NT2/D1 (cell line): ENCODE measurements around the gene CLEC16A.
A peak's percentile ranks its signal among the peaks of the same experiment; 100 is the strongest.

ENCODE experiments used
- DNase-seq: peaks from one replicate; pipeline ENCODE4 v3.0.0-alpha.2; 2011; ENCODE audit warnings: low read depth, low spot score
- H3K27me3 ChIP-seq: 2 replicates; pipeline ENCODE4 v1.6.0; 2011; ENCODE audit warnings: mild to moderate bottlenecking; ENCODE audit not compliant: insufficient read length, insufficient read depth
- H3K36me3 ChIP-seq: 2 replicates; pipeline ENCODE4 v1.6.1; 2011; ENCODE audit warnings: mild to moderate bottlenecking, low read length, mixed read lengths; ENCODE audit not compliant: insufficient read depth, insufficient read length
- H3K4me1 ChIP-seq: 2 replicates; pipeline ENCODE4 v1.5.1; 2011; ENCODE audit not compliant: insufficient read depth, insufficient read length
- H3K4me3 ChIP-seq: 2 replicates; pipeline ENCODE4 v1.5.1; 2011; ENCODE audit warnings: low read depth; ENCODE audit not compliant: insufficient read length
- H3K9ac ChIP-seq: 2 replicates; pipeline ENCODE4 v1.6.0; 2011; ENCODE audit warnings: low read depth; ENCODE audit not compliant: insufficient read length
- H3K9me3 ChIP-seq: 2 replicates; pipeline ENCODE4 v1.5.1; 2011; ENCODE audit warnings: mild to moderate bottlenecking, low read length; ENCODE audit not compliant: insufficient read depth
- SUZ12 ChIP-seq: IDR thresholded peaks from 2 replicates; pipeline ENCODE4 v1.6.1; 2011; ENCODE audit not compliant: insufficient read length, insufficient read depth; ENCODE audit errors: extremely low read depth
- YY1 ChIP-seq: IDR thresholded peaks from 2 replicates; pipeline ENCODE4 v1.6.1; 2011; ENCODE audit not compliant: insufficient read length, insufficient read depth
- ZNF274 ChIP-seq: IDR thresholded peaks from 2 replicates; pipeline ENCODE4 v1.6.1; 2011; ENCODE audit warnings: mild to moderate bottlenecking, low read depth, low read length

CLEC16A gene

DNA sequence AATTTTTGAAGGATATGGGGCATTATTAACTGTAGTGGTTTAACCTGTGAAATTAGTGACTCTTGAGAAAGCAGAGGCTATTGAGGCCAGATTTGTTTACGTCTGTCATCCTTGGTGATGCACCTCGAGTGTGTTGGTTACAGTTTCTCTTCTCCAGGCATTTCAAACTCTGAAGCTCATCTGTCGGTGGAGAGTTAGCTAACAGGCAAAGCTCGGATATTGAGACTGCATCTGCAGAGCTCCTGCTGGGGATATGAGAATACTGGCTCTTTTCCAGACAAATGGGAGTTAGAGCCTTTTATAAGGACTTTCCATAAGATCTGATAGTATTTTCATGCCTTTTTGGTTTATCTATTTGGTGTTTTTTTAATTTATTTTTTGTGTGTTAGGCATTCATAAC, 6.7 kb downstream of the CLEC16A start:
- Histone ChIP-seq H3K36me3 (no peaks in the 10 kb centered on the region), H3K9me3 (no peaks in the 10 kb centered on the region), H3K27me3 (no peaks in the 10 kb centered on the region), H3K4me3 (no peak overlapping the region), H3K4me1 (peaks cover 15% of the 10 kb centered on the region), H3K9ac (no peak overlapping the region)
- no peak for TF ChIP-seq SUZ12
- TF ChIP-seq YY1 = no peak
- no peak for TF ChIP-seq ZNF274
- DNase-seq = no peak

- no peaks in the 10 kb centered on the region for H3K9me3 ChIP-seq
- peaks cover 2% of the 10 kb centered on the region for H3K4me1 ChIP-seq
- no peak overlapping the region for H3K4me3 ChIP-seq
- DNase-seq = no peak
- H3K36me3 ChIP-seq = peaks cover 18% of the 10 kb centered on the region
- H3K27me3 ChIP-seq = no peaks in the 10 kb centered on the region
- no peak for TF ChIP-seq ZNF274
- TF ChIP-seq YY1 = no peak
- TF ChIP-seq SUZ12 = no peak
- H3K9ac ChIP-seq = no peak overlapping the region
Observed at GRCh38 chr16:10954903-10955302, 10.5 kb downstream of the CLEC16A start.

GRCh38 chr16:10957771-10958482, 13.6 kb downstream of the CLEC16A start:
- Histone ChIP-seq H3K27me3 (no peaks in the 10 kb centered on the region), H3K4me1 (peaks cover 2% of the 10 kb centered on the region), H3K36me3 (peaks cover 29% of the 10 kb centered on the region), H3K9me3 (no peaks in the 10 kb centered on the region), H3K4me3 (no peak overlapping the region), H3K9ac (no peak overlapping the region)
- TF ChIP-seq SUZ12 (no peak), YY1 (no peak), ZNF274 (no peak)
- no peak for DNase-seq

DNA sequence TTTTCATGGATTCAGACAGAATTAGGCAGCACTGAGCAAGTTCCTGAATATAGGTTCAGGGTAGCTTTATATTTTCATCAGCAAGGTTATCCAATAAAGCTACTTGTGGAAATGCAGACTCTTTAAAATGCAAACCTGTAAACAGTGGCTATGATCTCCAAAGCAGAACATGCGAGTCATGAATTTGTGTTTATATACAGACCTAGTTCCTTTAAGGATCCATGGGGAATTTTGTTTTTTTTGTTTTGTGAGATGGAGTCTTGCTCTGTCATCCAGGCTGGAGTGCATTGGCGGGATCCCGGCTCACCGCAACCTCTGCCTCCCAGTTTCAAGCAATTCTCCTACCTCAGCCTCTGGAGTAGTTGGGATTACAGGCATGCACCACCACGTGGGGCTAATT, 14.8 kb downstream of the CLEC16A start:
- Histone ChIP-seq H3K9me3 (no peaks in the 10 kb centered on the region), H3K9ac (no peak overlapping the region), H3K4me3 (no peak overlapping the region), H3K36me3 (peaks cover 39% of the 10 kb centered on the region), H3K27me3 (no peaks in the 10 kb centered on the region), H3K4me1 (peaks cover 2% of the 10 kb centered on the region)
- DNase-seq = no peak
- TF ChIP-seq YY1 = no peak
- no peak for TF ChIP-seq ZNF274
- no peak for TF ChIP-seq SUZ12

DNA sequence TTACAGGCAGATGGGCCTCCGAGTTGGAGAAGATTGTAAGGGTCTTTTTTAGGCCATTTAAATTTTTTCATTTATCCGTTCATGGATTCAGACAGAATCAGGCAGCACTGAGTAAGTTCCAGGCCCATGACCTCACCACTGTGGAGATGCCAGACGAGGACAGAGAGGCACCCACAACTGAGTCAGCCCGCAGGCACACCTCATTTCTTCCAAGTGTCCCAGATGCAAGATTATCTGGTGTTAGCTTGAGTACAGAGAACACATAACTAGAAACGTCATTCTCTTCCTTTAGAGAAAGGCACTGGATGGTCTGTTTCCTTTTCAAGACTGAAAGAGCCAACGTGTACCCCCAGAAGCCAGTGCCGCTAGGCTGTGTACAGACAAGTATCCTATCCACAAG, 16.9 kb downstream of the CLEC16A start:
- no peaks in the 10 kb centered on the region for H3K27me3 ChIP-seq
- no peak overlapping the region for H3K9ac ChIP-seq
- peaks cover 5% of the 10 kb centered on the region for H3K4me1 ChIP-seq
- TF ChIP-seq ZNF274 (no peak), SUZ12 (no peak)
- H3K9me3 ChIP-seq = no peaks in the 10 kb centered on the region
- peaks cover 49% of the 10 kb centered on the region for H3K36me3 ChIP-seq
- H3K4me3 ChIP-seq = no peak overlapping the region
- DNase-seq = no peak

- TF ChIP-seq SUZ12 (no peak), ZNF274 (no peak), YY1 (no peak)
- Histone ChIP-seq H3K27me3 (no peaks in the 10 kb centered on the region), H3K9ac (peak overlapping the region; percentile 14), H3K36me3 (peaks cover 50% of the 10 kb centered on the region), H3K4me3 (no peak overlapping the region), H3K9me3 (no peaks in the 10 kb centered on the region), H3K4me1 (peaks cover 5% of the 10 kb centered on the region)
- peak; percentile 77 for DNase-seq
Observed at GRCh38 chr16:10964039-10964890, 19.9 kb downstream of the CLEC16A start.

DNA sequence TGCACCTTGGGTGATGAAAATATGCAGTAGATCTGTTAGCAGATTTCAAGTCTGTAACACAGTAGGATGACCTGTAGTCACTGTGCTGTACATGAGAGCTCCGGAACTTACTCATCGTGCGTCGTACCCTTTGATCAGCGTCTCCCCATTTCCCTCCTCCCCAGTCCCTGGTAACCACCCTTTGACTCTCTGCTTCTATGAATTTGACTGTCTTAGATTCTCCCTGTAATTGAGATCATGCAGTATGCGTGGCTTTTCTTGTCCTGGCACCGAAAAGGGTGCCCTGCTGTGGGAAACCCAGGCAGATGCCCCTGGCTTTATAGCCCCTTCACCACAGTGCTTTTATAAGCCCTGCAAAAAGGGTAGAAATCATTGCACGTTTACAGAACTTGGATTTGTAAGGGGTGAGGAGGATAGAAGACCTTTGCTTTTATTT, 20.5 kb downstream of the CLEC16A start:
- DNase-seq = no peak
- no peaks in the 10 kb centered on the region for H3K27me3 ChIP-seq
- peaks cover 5% of the 10 kb centered on the region for H3K4me1 ChIP-seq
- H3K4me3 ChIP-seq = no peak overlapping the region
- peaks cover 57% of the 10 kb centered on the region for H3K36me3 ChIP-seq
- TF ChIP-seq ZNF274 (no peak), YY1 (no peak), SUZ12 (no peak)
- no peaks in the 10 kb centered on the region for H3K9me3 ChIP-seq
- no peak overlapping the region for H3K9ac ChIP-seq
